Dermis blood vessel endothelial cell (primary cell): ENCODE measurements around the gene ADRB2. TPM values are rescaled to one million over a fixed set of nuclear protein-coding genes. Genes with fewer than 3 reads are reported as not detected.
A peak's percentile ranks its signal among the peaks of the same experiment; 100 is the strongest.

ENCODE experiments used
- DNase-seq: peaks from one replicate; pipeline ENCODE4 v3.0.0; 2010
- total RNA-seq: library from RNA; depleted of rRNA; stranded (reverse); fragments of >200 nt; gene quantifications from 2 replicates; pipeline ENCODE4 v1.2.3, GENCODE V29; 2014

Gene ADRB2
- total RNA-seq, 1 donor from 2014 or later = 11.7 TPM

DNA sequence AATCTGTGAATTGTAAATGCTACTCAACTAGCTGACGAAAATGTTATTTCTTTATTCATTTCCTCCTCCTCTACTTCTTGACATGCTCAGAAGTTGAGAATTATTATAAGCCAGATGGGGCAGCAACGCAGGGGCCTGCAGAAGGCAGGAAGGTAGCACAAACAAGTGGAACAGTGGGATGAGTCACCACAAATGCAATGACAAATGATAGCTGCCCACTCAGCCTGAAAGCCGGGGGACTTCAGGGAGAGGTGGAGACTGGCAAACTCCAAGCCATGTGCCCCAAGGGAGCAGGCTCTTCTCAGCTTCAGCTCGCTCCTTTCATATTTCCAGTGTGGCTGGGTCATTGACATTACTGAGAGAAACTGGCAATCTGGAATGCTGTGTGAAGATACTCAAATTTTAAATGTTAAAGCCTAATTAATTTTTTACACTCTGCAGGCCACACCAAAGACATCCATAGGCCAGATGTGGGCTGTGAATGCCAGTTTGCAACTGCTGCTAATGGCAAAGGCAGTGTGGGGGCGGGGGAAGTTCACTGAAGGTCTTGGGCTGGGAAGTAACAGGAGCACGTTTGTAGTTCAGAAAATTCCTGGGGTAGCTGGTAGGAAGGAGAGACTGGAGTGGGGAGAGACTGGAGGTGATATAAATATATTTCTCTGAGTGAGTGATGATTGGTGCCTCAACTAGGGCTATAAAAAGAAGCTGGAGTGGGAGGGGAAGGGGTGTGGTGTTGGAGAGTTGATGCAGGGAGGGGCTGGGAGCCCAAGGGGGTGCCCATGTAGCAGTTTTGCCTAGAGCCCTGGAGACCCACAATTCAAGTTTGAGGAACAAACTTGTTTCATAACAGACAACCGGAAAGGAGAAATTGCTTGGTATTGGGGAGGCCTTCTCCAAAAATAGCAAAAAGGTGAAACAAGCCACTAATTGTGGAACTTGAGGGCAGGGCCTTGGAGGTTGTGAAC, 20.8 kb upstream of the ADRB2 start:
- peak; percentile 59 for DNase-seq

DNA sequence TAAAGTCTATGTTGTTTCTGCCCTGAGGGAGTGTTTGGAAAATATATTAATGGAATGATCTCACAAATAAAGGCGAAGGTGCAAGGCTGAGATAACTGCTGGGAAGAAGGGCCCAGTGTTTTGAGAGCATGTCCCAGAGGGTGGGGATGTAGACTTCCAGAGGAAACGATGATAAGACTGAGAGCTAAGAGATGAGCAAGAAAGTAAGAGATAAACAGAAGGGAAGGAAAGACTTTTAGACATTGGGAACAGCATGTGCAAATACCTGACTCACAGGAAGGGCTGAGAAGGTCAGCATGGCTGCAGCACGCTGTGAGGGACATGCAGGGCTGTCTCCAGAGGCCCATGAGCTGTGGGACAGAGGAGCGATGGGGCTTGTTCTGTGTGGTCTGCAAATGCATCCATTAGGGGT, 19.9 kb upstream of the ADRB2 start:
- DNase-seq = no peak

DNA sequence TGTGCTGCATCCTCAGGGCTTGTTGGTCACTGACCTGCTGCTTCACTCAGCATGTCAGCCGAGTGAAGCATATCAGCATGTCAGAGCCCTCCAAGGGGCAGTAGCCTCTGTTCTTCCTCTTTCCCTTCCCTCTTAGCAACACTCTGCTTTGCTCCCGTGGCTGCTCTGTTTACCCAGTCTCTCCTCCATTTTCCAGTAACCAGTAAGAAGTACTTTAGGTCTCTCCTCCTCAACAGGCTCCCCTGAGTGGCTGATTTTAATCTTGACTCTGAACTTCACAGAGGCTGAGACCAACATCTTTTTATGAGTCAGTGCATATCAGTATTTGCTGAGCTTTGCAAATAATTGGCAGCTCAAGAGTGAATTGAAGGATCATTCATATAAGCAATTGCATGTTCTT, 18.6 kb upstream of the ADRB2 start:
- no peak for DNase-seq

DNA sequence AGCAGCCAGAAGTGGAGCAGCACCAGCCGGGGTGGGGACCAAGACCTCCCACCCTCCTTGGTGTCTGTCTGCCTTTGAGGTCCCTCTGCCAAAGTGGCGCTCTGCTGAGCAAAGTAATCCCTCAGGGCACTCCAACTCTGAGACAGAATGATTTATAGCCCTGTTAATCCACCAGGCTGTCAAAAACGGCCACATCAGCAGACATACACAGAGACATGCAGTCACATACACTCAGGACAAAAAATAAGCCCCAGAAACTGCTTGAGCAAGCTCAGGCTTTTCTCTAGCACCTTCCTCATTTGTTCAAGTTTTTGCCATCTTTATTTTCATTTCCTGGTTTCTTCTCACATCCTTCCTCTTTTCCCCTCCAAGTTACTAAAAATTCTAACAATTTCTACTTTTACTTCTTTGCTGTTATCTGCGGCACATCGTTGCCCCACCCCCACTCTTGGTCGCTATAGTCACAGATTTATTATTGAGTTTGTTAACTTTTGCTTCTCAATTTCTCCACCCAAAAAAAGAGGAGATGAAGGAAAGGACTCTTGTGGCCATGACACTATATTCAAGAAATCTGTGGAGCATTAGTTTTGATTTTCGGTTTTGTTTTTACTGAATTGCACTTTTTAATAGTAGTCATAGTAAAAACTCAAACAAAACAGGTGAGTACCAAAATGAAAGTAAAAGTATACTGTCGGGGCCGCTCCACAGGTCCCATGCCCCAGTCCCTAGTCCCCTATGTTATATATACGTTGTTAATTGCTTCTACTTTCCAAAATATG, 17.4 kb upstream of the ADRB2 start:
- no peak for DNase-seq

DNA sequence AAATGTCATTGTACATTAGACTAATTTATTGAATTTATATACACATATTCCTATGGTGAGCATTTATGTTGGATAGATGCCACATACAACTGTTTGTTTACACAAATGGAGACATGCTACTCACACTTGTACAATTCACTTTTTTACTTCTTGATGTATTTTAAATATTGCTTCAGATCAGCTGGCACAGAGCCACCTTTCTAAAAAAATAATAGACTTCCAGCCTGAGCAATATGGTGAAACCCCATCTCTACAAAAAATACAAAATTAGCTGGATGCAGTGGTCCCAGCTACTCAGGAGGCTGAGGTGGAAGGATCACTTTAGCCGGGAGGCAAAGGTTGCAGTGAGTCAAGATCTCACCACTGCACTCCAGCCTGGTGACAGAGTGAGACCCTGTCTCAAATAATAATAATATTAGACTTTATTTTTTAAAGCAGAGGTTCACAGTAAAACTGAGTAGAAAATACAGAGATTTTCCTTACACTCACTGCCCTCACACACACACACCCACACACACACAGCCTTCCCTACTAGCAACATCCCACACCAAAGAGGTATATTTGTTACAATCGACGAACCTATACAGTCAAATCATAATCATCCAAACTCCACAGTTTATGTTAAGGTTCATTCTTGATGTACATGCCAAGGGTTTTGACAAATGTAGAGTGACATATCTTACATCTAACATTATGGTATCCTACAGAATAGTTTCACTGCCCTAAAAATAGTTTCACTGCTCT, 16.5 kb upstream of the ADRB2 start:
- no peak for DNase-seq

DNA sequence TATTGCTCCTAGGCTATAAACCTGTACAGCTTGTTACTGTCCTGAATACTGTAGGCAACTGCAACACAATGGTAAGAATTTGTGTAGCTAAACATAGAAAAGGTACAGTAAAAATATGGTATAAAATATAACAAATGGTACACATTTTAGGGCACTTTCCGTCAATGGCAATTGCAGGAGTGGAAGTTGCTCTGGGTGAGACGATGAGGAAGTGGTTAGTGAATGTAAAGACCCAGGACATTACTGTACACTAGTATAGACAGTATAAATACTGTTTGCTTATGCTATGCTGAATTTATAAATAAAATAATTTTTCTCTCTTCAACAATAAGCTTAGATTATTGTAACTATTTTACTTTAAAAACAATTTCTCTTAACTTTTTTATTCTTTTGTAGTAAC, 15.6 kb upstream of the ADRB2 start:
- DNase-seq = no peak

DNA sequence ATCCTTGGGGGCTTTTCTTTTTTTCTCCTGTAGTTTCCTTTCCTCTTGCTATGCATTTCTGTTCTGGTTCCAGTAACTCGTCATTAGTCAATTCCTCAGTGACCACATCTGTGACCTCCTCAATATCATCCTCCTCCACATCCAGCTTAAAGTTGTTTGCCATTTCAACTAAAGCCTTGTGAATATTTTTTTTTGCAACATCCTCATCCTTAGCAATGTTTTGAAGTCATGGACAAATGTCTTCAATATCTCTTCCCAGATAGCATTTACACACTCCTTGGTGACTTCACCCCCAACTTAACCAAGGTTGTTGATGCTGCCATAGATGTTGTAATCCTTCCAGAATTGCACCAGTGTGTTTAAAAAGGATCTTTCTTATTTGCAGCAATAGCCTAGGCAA, 14.7 kb upstream of the ADRB2 start:
- DNase-seq = no peak

DNA sequence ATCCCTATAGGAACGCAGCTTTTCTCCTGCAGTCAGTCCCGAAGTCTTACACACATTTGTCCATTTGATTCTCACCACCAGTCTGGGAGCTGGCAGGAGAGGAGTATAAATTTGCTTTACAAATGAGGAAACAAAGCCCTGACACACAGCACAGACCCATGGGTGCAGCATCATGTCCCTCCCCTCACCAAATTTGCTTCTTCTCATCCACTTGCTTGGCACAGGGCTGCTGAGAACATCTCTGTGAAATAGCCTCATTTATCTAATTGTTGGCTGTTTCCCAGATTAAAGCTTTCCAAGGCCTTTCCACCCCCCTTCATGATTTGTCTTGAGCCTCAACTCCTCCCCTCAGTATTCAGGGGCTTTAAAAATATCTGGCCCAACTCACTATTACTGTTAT, 11.3 kb upstream of the ADRB2 start:
- DNase-seq = no peak

DNA sequence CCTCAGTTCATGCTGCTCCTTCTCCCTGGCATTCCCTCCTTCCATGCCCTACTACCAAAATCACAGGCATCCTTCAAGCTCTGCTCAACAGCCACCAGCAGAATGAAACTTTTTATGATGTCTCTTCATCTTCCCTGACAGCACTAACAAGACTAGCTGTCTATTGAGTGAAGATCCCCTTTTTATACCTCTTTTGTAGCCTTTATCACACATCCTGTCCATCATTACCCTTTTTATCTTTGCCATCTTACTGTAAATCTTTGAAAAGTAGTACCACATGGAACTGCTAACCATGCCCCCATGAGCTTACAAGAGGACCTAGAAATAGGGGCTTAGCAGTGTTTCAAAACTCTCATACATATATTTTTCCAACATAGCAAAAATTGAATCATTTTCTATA, 10.8 kb upstream of the ADRB2 start:
- DNase-seq = no peak

DNA sequence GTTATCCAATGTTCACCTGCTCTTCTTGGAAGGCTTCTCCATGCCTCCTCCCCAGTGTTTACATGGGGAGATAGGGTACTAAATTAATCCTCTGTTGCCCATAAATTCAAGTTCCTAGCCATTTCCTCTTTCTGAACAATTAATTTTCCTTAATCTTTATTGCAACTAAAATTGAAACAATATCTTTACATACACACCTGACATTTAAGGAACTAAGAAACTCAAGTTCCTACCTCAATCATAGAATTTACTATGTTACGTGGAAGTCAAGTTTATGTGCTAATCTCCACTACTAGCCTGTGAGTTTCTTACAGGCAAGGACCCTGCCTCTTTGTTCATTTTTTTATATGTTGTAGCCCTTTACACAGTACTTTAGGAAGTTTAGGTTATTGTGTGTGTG, 10.1 kb upstream of the ADRB2 start:
- no peak for DNase-seq

DNA sequence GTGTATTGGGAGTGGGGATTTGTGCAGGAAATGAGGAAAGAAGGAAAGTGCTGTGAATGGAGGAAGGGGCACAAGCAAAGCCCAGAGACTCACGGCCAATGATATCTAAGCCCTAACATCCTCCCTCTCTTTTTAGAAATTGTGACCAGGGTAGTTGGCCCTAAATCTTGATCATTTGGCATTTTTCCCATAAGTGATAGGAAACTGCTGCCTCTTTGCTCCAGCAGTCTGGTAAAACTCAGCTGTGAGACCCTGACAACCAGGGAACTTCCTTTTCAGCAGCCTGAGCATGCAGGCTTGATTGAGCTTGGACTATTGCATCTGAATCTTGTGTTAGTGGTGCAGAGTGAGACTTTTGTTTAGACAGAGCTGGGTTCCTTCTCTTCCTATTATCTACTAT, 9.6 kb upstream of the ADRB2 start:
- no peak for DNase-seq

DNA sequence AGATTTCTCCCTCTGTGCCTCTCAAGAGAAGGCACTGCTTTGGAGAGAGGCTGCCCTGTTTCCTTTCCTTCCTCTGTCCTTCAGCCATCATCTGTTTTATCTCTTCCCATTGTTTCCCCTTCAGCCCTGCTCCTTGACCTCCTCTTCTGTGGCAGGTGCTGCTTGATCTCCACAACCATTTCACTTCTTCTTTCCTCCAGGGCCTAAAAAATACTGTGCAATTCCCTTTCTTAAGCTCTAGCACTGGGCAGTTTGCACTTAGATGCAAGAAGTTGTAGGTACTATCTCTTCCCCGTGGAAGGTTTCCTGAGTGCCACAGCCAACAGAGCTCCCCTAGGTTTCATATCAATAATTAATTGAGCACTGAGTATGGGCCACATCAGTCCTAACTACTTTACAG, 8.8 kb upstream of the ADRB2 start:
- DNase-seq = no peak

DNA sequence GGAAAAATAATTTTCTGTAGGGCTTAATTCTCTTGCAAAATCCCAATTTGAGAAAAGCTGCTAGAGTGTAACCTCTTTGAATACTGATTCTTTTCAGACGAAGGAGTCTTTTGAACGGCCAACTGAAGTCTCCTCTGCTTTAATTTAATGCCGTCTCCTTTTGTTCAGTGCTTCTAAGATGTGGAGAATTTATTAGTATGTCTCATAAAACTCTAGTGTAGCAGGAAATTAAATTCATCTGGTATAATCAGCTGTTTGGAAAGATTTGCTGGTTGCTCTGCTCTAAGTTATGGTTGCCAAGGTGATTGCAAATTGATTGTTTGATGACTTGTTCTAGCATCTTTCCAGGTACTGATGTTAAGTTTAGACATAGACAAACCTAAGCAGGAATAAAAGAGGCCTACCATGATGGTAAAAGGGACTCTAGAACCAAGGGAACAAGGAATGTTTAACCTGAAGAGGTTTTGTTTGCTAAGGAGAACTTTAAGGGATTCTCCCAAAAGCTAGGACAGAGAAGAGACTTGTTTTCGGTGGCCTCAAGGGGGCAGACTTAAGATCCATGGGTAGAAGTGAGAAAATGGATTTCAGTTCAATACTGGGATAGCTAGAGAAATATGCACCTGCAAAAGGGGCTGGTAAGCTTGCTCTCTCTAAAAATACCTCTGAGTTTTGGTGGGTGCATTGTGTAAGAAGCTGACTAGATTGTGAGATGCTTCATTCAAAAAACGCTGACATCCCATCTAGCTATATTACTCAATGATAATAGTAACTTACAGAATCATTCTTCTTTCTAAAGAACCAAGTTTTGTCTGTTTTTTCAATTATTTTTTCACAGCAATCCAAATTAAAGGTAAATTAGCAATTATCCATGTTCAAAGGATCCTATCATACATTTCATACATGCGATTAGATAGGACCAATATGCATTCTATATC, 5.7 kb upstream of the ADRB2 start:
- DNase-seq = peak; percentile 75

DNA sequence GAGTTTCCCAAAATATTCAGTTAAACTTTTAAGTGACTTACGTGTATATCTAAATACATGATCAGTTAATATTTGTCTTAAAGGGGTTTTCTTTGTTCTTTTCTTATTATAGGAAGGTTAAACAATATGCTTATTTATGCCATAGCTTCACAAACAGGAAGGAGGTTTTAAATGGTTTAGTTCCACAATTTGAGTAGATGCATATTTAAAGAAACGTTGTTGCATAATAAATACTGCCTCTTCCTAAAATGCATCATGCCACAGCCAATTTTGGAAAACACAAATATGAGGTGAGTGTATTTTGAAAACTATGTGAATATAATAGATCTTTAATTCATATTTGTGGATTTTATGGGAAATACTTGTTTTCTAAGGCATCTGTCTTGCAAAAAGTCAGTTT, 2.5 kb upstream of the ADRB2 start:
- DNase-seq = no peak

DNA sequence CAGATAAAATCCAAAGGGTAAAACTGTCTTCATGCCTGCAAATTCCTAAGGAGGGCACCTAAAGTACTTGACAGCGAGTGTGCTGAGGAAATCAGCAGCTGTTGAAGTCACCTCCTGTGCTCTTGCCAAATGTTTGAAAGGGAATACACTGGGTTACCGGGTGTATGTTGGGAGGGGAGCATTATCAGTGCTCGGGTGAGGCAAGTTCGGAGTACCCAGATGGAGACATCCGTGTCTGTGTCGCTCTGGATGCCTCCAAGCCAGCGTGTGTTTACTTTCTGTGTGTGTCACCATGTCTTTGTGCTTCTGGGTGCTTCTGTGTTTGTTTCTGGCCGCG, 727 bp upstream of the ADRB2 start:
- peak; percentile 68 for DNase-seq

DNA sequence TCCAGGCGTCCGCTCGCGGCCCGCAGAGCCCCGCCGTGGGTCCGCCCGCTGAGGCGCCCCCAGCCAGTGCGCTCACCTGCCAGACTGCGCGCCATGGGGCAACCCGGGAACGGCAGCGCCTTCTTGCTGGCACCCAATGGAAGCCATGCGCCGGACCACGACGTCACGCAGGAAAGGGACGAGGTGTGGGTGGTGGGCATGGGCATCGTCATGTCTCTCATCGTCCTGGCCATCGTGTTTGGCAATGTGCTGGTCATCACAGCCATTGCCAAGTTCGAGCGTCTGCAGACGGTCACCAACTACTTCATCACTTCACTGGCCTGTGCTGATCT, 294 bp downstream of the ADRB2 start:
- DNase-seq = no peak

DNA sequence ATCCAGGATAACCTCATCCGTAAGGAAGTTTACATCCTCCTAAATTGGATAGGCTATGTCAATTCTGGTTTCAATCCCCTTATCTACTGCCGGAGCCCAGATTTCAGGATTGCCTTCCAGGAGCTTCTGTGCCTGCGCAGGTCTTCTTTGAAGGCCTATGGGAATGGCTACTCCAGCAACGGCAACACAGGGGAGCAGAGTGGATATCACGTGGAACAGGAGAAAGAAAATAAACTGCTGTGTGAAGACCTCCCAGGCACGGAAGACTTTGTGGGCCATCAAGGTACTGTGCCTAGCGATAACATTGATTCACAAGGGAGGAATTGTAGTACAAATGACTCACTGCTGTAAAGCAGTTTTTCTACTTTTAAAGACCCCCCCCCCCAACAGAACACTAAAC, 1.3 kb downstream of the ADRB2 start:
- DNase-seq = peak; percentile 64

DNA sequence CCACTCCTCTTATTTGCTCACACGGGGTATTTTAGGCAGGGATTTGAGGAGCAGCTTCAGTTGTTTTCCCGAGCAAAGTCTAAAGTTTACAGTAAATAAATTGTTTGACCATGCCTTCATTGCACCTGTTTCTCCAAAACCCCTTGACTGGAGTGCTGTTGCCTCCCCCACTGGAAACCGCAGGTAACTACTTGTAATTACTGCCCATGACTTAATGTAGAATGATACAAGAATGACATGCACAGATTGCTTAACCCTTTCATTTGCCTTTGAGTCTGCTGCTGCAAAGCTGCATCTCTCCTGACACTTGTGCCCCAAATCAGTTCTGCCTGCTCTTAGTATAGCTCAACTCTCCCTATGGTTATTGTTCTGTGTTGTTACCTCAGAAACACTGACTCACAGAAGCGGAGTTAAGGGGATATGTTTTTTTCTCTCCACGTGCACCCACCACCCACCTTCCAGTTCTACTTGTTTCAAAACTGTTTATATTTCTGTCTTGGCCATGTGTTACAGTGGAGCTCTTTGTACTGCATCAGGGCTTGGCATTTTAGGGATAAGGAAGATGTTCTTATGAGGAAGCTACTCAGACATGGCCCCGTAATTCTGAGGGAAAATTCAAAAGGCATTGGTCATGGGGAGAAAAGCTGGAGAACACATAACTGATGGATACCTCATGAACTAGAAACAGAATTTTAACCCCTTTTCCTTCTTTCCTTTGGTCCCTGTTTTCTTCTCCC, 2.3 kb downstream of the ADRB2 start:
- DNase-seq = peak; percentile 54

DNA sequence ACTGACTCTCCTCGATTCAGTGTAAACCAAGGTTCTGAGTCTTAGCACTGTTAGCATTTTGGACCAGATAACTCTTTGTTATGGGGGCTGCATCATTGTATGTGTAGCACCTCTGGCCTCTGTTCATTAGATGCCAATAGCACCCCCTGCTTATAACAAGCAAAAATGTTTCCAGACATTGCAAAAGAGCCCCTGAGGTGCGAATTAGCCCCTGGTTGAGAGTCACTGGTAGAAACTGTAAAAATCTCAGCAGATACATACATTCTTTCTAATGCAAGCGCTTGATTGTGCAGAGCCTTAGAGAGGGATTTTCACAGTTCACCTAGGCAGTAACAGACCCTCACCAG, 2.8 kb downstream of the ADRB2 start:
- no peak for DNase-seq

DNA sequence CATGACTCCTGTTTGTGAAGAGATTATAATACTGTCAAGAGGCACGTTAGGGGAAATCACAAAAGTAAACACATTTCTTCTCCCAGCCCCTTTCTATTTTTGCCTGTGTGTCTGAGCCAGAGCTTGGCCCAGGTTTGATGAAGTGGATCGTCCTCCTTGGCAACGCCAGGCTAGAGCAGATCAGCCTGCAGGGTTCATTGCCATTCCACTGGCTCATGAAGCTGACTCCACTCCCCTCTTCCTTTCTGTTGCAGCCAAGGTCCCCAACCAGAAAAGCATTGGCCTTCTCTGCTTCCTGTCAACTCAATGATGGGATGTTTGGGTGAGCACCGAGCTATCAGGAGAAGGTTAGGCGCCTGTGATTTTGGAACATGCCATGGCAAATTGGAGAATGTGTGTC, 3.3 kb downstream of the ADRB2 start:
- DNase-seq = no peak

DNA sequence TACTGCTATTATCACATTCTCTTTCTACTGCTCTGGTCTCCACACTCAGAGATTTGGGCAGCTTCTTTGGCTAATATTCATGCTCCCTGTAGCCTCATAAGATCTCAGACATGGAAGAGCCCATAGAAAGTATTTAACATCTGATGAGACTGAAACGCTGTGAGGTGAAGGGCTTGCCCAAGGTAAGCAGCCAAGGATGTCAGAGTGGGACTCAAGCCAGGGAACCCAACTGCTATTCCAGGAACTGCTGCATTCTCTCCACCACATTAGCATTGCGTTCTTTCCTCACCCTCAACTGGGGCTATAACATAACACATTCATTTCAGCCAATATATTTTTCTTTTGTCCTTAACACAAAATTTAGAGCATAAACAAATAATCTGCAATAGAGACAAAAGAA, 3.8 kb downstream of the ADRB2 start:
- no peak for DNase-seq
